ENCODE measurements around the gene DPYSL5.

The DPYSL5 gene

GRCh38 chr2:26941486-26941885, 93.6 kb downstream of the DPYSL5 start:
- no peaks in the 10 kb centered on the region for H3K4me1 ChIP-seq (ENCODE audit: insufficient read depth, poor library complexity, severe bottlenecking)
- H3K36me3 ChIP-seq (ENCODE audit: low read depth), result no peaks in the 10 kb centered on the region

GRCh38 chr2:26942543-26943295, 94.8 kb downstream of the DPYSL5 start:
- ATAC-seq (ENCODE audit: low read depth) (no peak; the same call in 2 of the 3 replicates), DNase-seq (ENCODE audit: low spot score) (no peak)
- Histone ChIP-seq H3K27ac (ENCODE audit: poor library complexity, severe bottlenecking) (no peak overlapping the region), H3K4me1 (ENCODE audit: insufficient read depth, poor library complexity, severe bottlenecking) (no peaks in the 10 kb centered on the region), H3K36me3 (ENCODE audit: low read depth) (no peaks in the 10 kb centered on the region), H3K4me3 (ENCODE audit: severe bottlenecking) (no peak overlapping the region), H3K9me3 (ENCODE audit: severe bottlenecking) (no peaks in the 10 kb centered on the region), H3K27me3 (ENCODE audit: insufficient read depth, poor library complexity, severe bottlenecking) (no peaks in the 10 kb centered on the region)
- TF ChIP-seq CTCF (IDR thresholded peaks at IDR 0.05; ENCODE audit: poor library complexity, severe bottlenecking), result peak; percentile 71

More at GRCh38 chr2:26941486-26941885, 93.6 kb downstream of the DPYSL5 start:
- no peak for TF ChIP-seq CTCF (IDR thresholded peaks at IDR 0.05; ENCODE audit: poor library complexity, severe bottlenecking)
- DNase-seq (ENCODE audit: low spot score), result no peak
- H3K27ac ChIP-seq (ENCODE audit: poor library complexity, severe bottlenecking), result no peak overlapping the region
- H3K4me3 ChIP-seq (ENCODE audit: severe bottlenecking), result no peak overlapping the region
- ATAC-seq (ENCODE audit: low read depth), result no peak
- H3K9me3 ChIP-seq (ENCODE audit: severe bottlenecking), result no peaks in the 10 kb centered on the region
- H3K27me3 ChIP-seq (ENCODE audit: insufficient read depth, poor library complexity, severe bottlenecking), result no peaks in the 10 kb centered on the region

GRCh38 chr2:26945991-26946750, 98.2 kb downstream of the DPYSL5 start:
- ATAC-seq (ENCODE audit: low read depth) (no peak), DNase-seq (ENCODE audit: low spot score) (no peak)
- H3K9me3 ChIP-seq (ENCODE audit: severe bottlenecking), result no peaks in the 10 kb centered on the region
- TF ChIP-seq CTCF (IDR thresholded peaks at IDR 0.05; ENCODE audit: poor library complexity, severe bottlenecking), result no peak
- H3K4me1 ChIP-seq (ENCODE audit: insufficient read depth, poor library complexity, severe bottlenecking), result no peaks in the 10 kb centered on the region
- no peak overlapping the region for H3K27ac ChIP-seq (ENCODE audit: poor library complexity, severe bottlenecking)
- no peaks in the 10 kb centered on the region for H3K36me3 ChIP-seq (ENCODE audit: low read depth)
- H3K27me3 ChIP-seq (ENCODE audit: insufficient read depth, poor library complexity, severe bottlenecking), result peaks cover 4% of the 10 kb centered on the region
- no peak overlapping the region for H3K4me3 ChIP-seq (ENCODE audit: severe bottlenecking)

- Histone ChIP-seq H3K9me3 (ENCODE audit: severe bottlenecking) (no peaks in the 10 kb centered on the region), H3K27ac (ENCODE audit: poor library complexity, severe bottlenecking) (no peak overlapping the region), H3K36me3 (ENCODE audit: low read depth) (no peaks in the 10 kb centered on the region), H3K4me1 (ENCODE audit: insufficient read depth, poor library complexity, severe bottlenecking) (no peaks in the 10 kb centered on the region), H3K27me3 (ENCODE audit: insufficient read depth, poor library complexity, severe bottlenecking) (peaks cover 6% of the 10 kb centered on the region), H3K4me3 (ENCODE audit: severe bottlenecking) (no peak overlapping the region)
- ATAC-seq (ENCODE audit: low read depth) (no peak; the same call in 2 of the 3 replicates), DNase-seq (ENCODE audit: low spot score) (no peak)
- TF ChIP-seq CTCF (IDR thresholded peaks at IDR 0.05; ENCODE audit: poor library complexity, severe bottlenecking), result no peak
Observed at GRCh38 chr2:26946841-26947784, 99.2 kb downstream of the DPYSL5 start.
